ENCODE measurements around the gene RHOU. TPM values are rescaled to one million over a fixed set of nuclear protein-coding genes. Genes with fewer than 3 reads are reported as not detected.

RHOU gene
- total RNA-seq, 4 donors from 2014 or later: 5.5 to 8.9 (median 6.1) TPM

GRCh38 chr1:228752675-228753265 lies 17.5 kb downstream of the RHOU start:
- H3K9me3 ChIP-seq: no peaks in the 10 kb centered on the region
- no peak overlapping the region for H3K27ac ChIP-seq
- no peak for DNase-seq (ENCODE audit: low spot score in 2 of 2)
- H3K36me3 ChIP-seq: no peaks in the 10 kb centered on the region
- WGBS: 59% methylated on average over 5 of the region's 5 CpGs
- H3K4me1 ChIP-seq: peaks cover 9% of the 10 kb centered on the region
- TF ChIP-seq POLR2AphosphoS5 (IDR thresholded peaks at IDR 0.05): no peak
- no peak for TF ChIP-seq POLR2A (IDR thresholded peaks at IDR 0.05)
- TF ChIP-seq CTCF (IDR thresholded peaks at IDR 0.05): no peak
- TF ChIP-seq EP300 (IDR thresholded peaks at IDR 0.05): no peak
- H3K27me3 ChIP-seq: peaks cover 31% of the 10 kb centered on the region
- no peak overlapping the region for H3K4me3 ChIP-seq

- H3K4me1 ChIP-seq: peaks cover 9% of the 10 kb centered on the region
- H3K9me3 ChIP-seq: no peaks in the 10 kb centered on the region
- no peak for DNase-seq (ENCODE audit: low spot score in 2 of 2)
- H3K27me3 ChIP-seq: peaks cover 32% of the 10 kb centered on the region
- 65% methylated on average over 1 of the region's 1 CpG for WGBS
- no peak for TF ChIP-seq EP300 (IDR thresholded peaks at IDR 0.05)
- no peak for TF ChIP-seq CTCF (IDR thresholded peaks at IDR 0.05)
- TF ChIP-seq POLR2A (IDR thresholded peaks at IDR 0.05): no peak
- no peak for TF ChIP-seq POLR2AphosphoS5 (IDR thresholded peaks at IDR 0.05)
- H3K36me3 ChIP-seq: no peaks in the 10 kb centered on the region
- H3K4me3 ChIP-seq: no peak overlapping the region
- H3K27ac ChIP-seq: no peak overlapping the region
Observed at GRCh38 chr1:228753287-228753686, 18.0 kb downstream of the RHOU start.

- no peaks in the 10 kb centered on the region for H3K36me3 ChIP-seq
- H3K27me3 ChIP-seq: peaks cover 30% of the 10 kb centered on the region
- H3K9me3 ChIP-seq: no peaks in the 10 kb centered on the region
- H3K4me1 ChIP-seq: peaks cover 9% of the 10 kb centered on the region
- no peak for TF ChIP-seq POLR2AphosphoS5 (IDR thresholded peaks at IDR 0.05)
- no peak for TF ChIP-seq POLR2A (IDR thresholded peaks at IDR 0.05)
- TF ChIP-seq EP300 (IDR thresholded peaks at IDR 0.05): no peak
- TF ChIP-seq CTCF (IDR thresholded peaks at IDR 0.05): no peak
- no peak overlapping the region for H3K27ac ChIP-seq
- H3K4me3 ChIP-seq: no peak overlapping the region
- DNase-seq (ENCODE audit: low spot score in 2 of 2): no peak
- 27% methylated on average over 6 of the region's 6 CpGs for WGBS
Observed at GRCh38 chr1:228753786-228754360, 18.6 kb downstream of the RHOU start.

GRCh38 chr1:228754646-228755268 lies 19.5 kb downstream of the RHOU start:
- no peak for DNase-seq (ENCODE audit: low spot score in 2 of 2)
- Histone ChIP-seq H3K4me1 (peaks cover 9% of the 10 kb centered on the region), H3K9me3 (no peaks in the 10 kb centered on the region), H3K4me3 (no peak overlapping the region), H3K27ac (no peak overlapping the region), H3K27me3 (peaks cover 30% of the 10 kb centered on the region), H3K36me3 (no peaks in the 10 kb centered on the region)
- TF ChIP-seq EP300 (IDR thresholded peaks at IDR 0.05) (no peak), POLR2A (IDR thresholded peaks at IDR 0.05) (no peak), CTCF (IDR thresholded peaks at IDR 0.05) (no peak), POLR2AphosphoS5 (IDR thresholded peaks at IDR 0.05) (no peak)
- 51% methylated on average over 26 of the region's 28 CpGs for WGBS

- Histone ChIP-seq H3K4me3 (no peak overlapping the region), H3K9me3 (no peaks in the 10 kb centered on the region), H3K27ac (no peak overlapping the region), H3K36me3 (no peaks in the 10 kb centered on the region), H3K4me1 (peaks cover 9% of the 10 kb centered on the region), H3K27me3 (peaks cover 35% of the 10 kb centered on the region)
- DNase-seq (ENCODE audit: low spot score in 2 of 2): no peak
- WGBS: 89% methylated on average over 3 of the region's 3 CpGs
- TF ChIP-seq POLR2A (IDR thresholded peaks at IDR 0.05) (no peak), CTCF (IDR thresholded peaks at IDR 0.05) (no peak), EP300 (IDR thresholded peaks at IDR 0.05) (no peak), POLR2AphosphoS5 (IDR thresholded peaks at IDR 0.05) (no peak)
Observed at GRCh38 chr1:228755800-228756199, 20.5 kb downstream of the RHOU start.
